ENCODE measurements around the gene SEMA3F. TPM values are rescaled to one million over a fixed set of nuclear protein-coding genes. Genes with fewer than 3 reads are reported as not detected.

SEMA3F gene
- total RNA-seq, 3 donors from 2014 or later (not counting 1 experiment from before 2014, with no cell fraction given) = 0.16 to 1.1 (median 0.78) TPM

DNA sequence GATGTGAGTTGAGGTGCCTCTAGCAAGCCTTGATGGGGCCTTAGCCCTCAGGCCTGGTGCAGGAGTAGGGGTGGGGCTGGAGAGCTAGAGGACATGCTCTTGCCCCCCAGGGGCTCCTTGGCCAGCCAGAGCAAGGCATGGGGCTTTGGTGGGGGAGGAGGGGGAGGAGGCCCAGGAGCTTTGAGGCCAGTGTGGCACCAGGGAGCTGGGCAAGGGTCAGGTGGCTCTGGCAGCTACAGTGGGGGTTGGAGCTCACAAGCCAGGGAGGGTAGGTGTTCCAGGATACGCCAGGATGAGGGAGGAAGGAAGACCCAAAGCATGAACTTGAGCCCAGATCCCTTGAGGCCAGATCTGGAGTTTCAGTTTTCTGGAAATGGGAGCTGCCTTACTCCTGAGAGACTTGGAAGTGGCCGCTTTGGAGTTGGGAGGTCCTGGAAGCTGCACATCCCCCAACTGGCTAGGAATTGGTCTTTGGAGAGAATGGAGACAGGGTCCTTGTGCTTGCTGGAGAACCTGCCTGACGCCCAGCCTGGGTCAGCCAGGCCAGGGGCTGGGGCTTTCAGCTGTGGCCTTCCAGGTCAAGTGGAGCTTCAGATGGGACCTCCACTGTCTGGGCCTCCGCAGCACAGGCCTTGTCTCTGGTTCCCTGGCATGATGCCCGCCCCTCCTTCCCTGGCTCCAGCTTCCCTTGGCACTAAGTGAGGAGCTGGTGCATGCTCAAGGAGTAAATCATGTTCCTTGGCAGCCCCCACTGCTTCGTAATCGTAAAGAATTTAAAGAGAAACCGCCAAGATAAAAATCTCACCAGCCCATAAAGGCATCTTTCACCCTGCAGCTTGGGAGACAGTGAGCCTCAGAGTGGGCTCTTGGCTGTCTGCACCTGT lies 8.7 kb downstream of the SEMA3F start:
- Mint-ChIP-seq H3K9me3 (no peaks in the 10 kb centered on the region), H3K4me3 (no peak overlapping the region), H3K27ac (no peak overlapping the region), H3K4me1 (no peaks in the 10 kb centered on the region), H3K27me3 (ENCODE audit: low read depth in 2 of 2) (no peaks in the 10 kb centered on the region), H3K36me3 (no peaks in the 10 kb centered on the region)
- H3K36me3 ChIP-seq (ENCODE audit: control insufficient read depth, insufficient read depth, low read length) = no peaks in the 10 kb centered on the region
- TF ChIP-seq, protein P1, sequence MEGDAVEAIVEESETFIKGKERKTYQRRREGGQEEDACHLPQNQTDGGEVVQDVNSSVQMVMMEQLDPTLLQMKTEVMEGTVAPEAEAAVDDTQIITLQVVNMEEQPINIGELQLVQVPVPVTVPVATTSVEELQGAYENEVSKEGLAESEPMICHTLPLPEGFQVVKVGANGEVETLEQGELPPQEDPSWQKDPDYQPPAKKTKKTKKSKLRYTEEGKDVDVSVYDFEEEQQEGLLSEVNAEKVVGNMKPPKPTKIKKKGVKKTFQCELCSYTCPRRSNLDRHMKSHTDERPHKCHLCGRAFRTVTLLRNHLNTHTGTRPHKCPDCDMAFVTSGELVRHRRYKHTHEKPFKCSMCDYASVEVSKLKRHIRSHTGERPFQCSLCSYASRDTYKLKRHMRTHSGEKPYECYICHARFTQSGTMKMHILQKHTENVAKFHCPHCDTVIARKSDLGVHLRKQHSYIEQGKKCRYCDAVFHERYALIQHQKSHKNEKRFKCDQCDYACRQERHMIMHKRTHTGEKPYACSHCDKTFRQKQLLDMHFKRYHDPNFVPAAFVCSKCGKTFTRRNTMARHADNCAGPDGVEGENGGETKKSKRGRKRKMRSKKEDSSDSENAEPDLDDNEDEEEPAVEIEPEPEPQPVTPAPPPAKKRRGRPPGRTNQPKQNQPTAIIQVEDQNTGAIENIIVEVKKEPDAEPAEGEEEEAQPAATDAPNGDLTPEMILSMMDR (IDR thresholded peaks at IDR 0.05) = no peak
- no peaks in the 10 kb centered on the region for H3K27me3 ChIP-seq (ENCODE audit: control insufficient read depth, insufficient read depth, low read length)
- H3K4me1 ChIP-seq (ENCODE audit: control insufficient read depth, insufficient read depth, low read length) = no peaks in the 10 kb centered on the region
- 75% methylated on average over 8 of the region's 8 CpGs for WGBS (ENCODE audit: insufficient coverage)
- intact Hi-C loops (cut with micrococcal nuclease) = no loop called here
- no peak for DNase-seq
- H3K27ac ChIP-seq (ENCODE audit: low read length) = no peak overlapping the region
- ATAC-seq = no peak
- H3K4me3 ChIP-seq (ENCODE audit: low read length) = no peak overlapping the region
- no peaks in the 10 kb centered on the region for H3K9me3 ChIP-seq (ENCODE audit: control insufficient read depth, insufficient read depth, low read length)

DNA sequence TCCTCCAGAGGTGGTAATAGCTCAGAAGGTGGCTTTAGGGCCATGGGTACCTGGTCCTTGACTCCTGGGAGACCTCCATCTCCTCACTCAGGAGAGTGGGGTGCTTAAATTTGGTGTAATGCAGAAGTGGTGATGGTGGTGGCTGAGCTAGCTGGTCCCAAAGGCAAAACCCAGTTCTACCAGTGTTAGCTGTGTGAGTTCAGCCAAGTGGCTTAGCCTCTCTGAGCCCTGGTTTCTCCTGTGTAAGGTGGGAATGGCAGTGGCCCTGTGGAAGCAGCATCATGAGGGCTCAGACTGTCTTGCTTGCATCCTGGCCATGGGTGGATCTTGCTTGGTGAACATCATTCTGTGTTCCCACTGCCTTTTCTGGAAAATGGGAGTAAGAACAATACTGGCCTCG lies 9.4 kb downstream of the SEMA3F start:
- H3K27me3 ChIP-seq (ENCODE audit: control insufficient read depth, insufficient read depth, low read length) = no peaks in the 10 kb centered on the region
- ATAC-seq (no peak), DNase-seq (no peak)
- no peak overlapping the region for H3K27ac Mint-ChIP-seq
- no peaks in the 10 kb centered on the region for H3K4me1 ChIP-seq (ENCODE audit: control insufficient read depth, insufficient read depth, low read length)
- no peaks in the 10 kb centered on the region for H3K36me3 ChIP-seq (ENCODE audit: control insufficient read depth, insufficient read depth, low read length)
- no peak overlapping the region for H3K4me3 ChIP-seq (ENCODE audit: low read length)
- no peaks in the 10 kb centered on the region for H3K4me1 Mint-ChIP-seq
- WGBS (ENCODE audit: insufficient coverage) = 22% methylated on average over 1 of the region's 1 CpG
- H3K9me3 ChIP-seq (ENCODE audit: control insufficient read depth, insufficient read depth, low read length) = no peaks in the 10 kb centered on the region
- H3K9me3 Mint-ChIP-seq = no peaks in the 10 kb centered on the region
- intact Hi-C loops (cut with micrococcal nuclease) = no loop called here
- H3K27me3 Mint-ChIP-seq (ENCODE audit: low read depth in 2 of 2) = no peaks in the 10 kb centered on the region
- no peak overlapping the region for H3K27ac ChIP-seq (ENCODE audit: low read length)
- TF ChIP-seq, protein P1 (IDR thresholded peaks at IDR 0.05) = no peak
- H3K4me3 Mint-ChIP-seq = no peak overlapping the region
- no peaks in the 10 kb centered on the region for H3K36me3 Mint-ChIP-seq

- no peaks in the 10 kb centered on the region for H3K9me3 ChIP-seq (ENCODE audit: control insufficient read depth, insufficient read depth, low read length)
- H3K4me1 ChIP-seq (ENCODE audit: control insufficient read depth, insufficient read depth, low read length) = no peaks in the 10 kb centered on the region
- no peaks in the 10 kb centered on the region for H3K36me3 Mint-ChIP-seq
- H3K4me1 Mint-ChIP-seq = no peaks in the 10 kb centered on the region
- intact Hi-C loops (cut with micrococcal nuclease) = no loop called here
- H3K27me3 ChIP-seq (ENCODE audit: control insufficient read depth, insufficient read depth, low read length) = no peaks in the 10 kb centered on the region
- H3K4me3 ChIP-seq (ENCODE audit: low read length) = no peak overlapping the region
- no peaks in the 10 kb centered on the region for H3K9me3 Mint-ChIP-seq
- H3K36me3 ChIP-seq (ENCODE audit: control insufficient read depth, insufficient read depth, low read length) = no peaks in the 10 kb centered on the region
- DNase-seq (no peak), ATAC-seq (no peak)
- no peak overlapping the region for H3K4me3 Mint-ChIP-seq
- no peak overlapping the region for H3K27ac Mint-ChIP-seq
- TF ChIP-seq, protein P1 (IDR thresholded peaks at IDR 0.05) = no peak
- WGBS (ENCODE audit: insufficient coverage) = 77% methylated on average over 7 of the region's 7 CpGs
- no peaks in the 10 kb centered on the region for H3K27me3 Mint-ChIP-seq (ENCODE audit: low read depth in 2 of 2)
- H3K27ac ChIP-seq (ENCODE audit: low read length) = no peak overlapping the region
Observed at GRCh38 chr3:50164984-50165909, 10.1 kb downstream of the SEMA3F start.

Measured in natural killer cell (primary cell).